GM12878 (cell line): ENCODE results near the gene HAAO. TPM values are rescaled to one million over a fixed set of nuclear protein-coding genes. Genes with fewer than 3 reads are reported as not detected.
A peak's percentile ranks its signal among the peaks of the same experiment; 100 is the strongest.

Source experiments
- E2F8 ChIP-seq: fragments of 450-650 bp; IDR thresholded peaks from 2 replicates; pipeline ENCODE4 v1.6.1; 2018; ENCODE audit warnings: mild to moderate bottlenecking, low read depth, moderate library complexity; ENCODE audit not compliant: partially characterized antibody
- MLLT1 ChIP-seq: fragments of 450-650 bp; IDR thresholded peaks from 2 replicates; pipeline ENCODE4 v1.6.1; 2016; ENCODE audit warnings: mild to moderate bottlenecking
- PBX3 ChIP-seq: IDR thresholded peaks from 2 replicates; pipeline ENCODE4 v1.6.1; 2011; ENCODE audit warnings: mild to moderate bottlenecking, low read depth, low read length, moderate library complexity; ENCODE audit not compliant: insufficient replicate concordance
- RB1 ChIP-seq: fragments of 450-650 bp; formaldehyde crosslinking; IDR thresholded peaks from 2 replicates; pipeline ENCODE4 v1.6.1; 2017; ENCODE audit warnings: mild to moderate bottlenecking, borderline replicate concordance
- SKIL ChIP-seq: fragments of 450-650 bp; IDR thresholded peaks from 2 replicates; pipeline ENCODE4 v1.6.1; 2017; ENCODE audit warnings: mild to moderate bottlenecking, low read depth, inconsistent platforms; ENCODE audit not compliant: poor library complexity, severe bottlenecking
- polyA plus RNA-seq, 11 experiments: library from polyadenylated mRNA; depleted of rRNA in 4 of 11; unstranded in 6 of 11; stranded (reverse) in 5 of 11; fragments of >200 nt; fragmentation: Nextera tagmentation in 4 of 11; fragmentation: Illumina TruSeq in 1 of 11; extraction: Ambion mirVana in 4 of 11; extraction: Trizol in 1 of 11; gene quantifications; 1 replicate in 1 of 11; 2 replicates in 10 of 11; pipeline versions ENCODE4 v1.2.1 to v1.2.3, GENCODE V29; 2011 to 2016; ENCODE audit warnings: inconsistent platforms in 2 of 11, missing spikeins in 2 of 11, low read depth in 1 of 11
- total RNA-seq, 4 experiments: library from RNA; depleted of rRNA in 3 of 4; stranded (reverse); fragments of >200 nt in 3 of 4; fragmentation: Illumina TruSeq in 1 of 4; extraction: Trizol in 1 of 4; gene quantifications; 2 replicates each; pipeline versions ENCODE4 v1.2.1 to v1.2.3, GENCODE V29; 2013 to 2021

HAAO gene
- total and polyA plus RNA-seq, 10 of the 15 experiments (the other 5 are each of a cell fraction or from before 2014, with no cell fraction given) = 4.3 to 58.7 (median 26.8) TPM

GRCh38 chr2:42793334-42794270, 1.2 kb upstream of the HAAO start (continued):
- TF ChIP-seq MLLT1 (peak; percentile 23; the same call in 1 of the 2 replicates), E2F8 (no peak), RB1 (no peak), PBX3 (no peak), SKIL (peak; percentile 12)
